ENCODE measurements around the gene AKAP8. TPM values are rescaled to one million over a fixed set of nuclear protein-coding genes. Genes with fewer than 3 reads are reported as not detected.

Gene AKAP8
- polyA plus RNA-seq, 1 donor from 2014 or later, result 22.7 TPM

GRCh38 chr19:15425321-15425950 lies 45.8 kb upstream of the AKAP8 start:
- TF ChIP-seq EZH2 (IDR thresholded peaks at IDR 0.05; ENCODE audit: borderline replicate concordance, insufficient read depth, low read length, poor library complexity, severe bottlenecking), result no peak
- no peak for TF ChIP-seq RAD21 (conservative IDR thresholded peaks at IDR 0.05)
- TF ChIP-seq EP300 (conservative IDR thresholded peaks at IDR 0.05; ENCODE audit: poor library complexity, severe bottlenecking), result no peak
- TF ChIP-seq REST (IDR thresholded peaks at IDR 0.05; ENCODE audit: borderline replicate concordance), result no peak
- no peak for TF ChIP-seq POLR2AphosphoS5 (IDR thresholded peaks at IDR 0.05)
- no peak for TF ChIP-seq MXI1 (conservative IDR thresholded peaks at IDR 0.05; ENCODE audit: poor library complexity, severe bottlenecking)
- TF ChIP-seq CTCF (IDR thresholded peaks at IDR 0.05; ENCODE audit: poor library complexity, severe bottlenecking), result no peak
- no peak for TF ChIP-seq TAF1 (IDR thresholded peaks at IDR 0.05; ENCODE audit: low read depth)
- no peak for TF ChIP-seq SMC3 (conservative IDR thresholded peaks at IDR 0.05; ENCODE audit: poor library complexity)
- Histone ChIP-seq H4K20me1 (ENCODE audit: insufficient read depth) (no peaks in the 10 kb centered on the region), H3K36me3 (ENCODE audit: insufficient read depth, low read length) (peaks cover 20% of the 10 kb centered on the region)

GRCh38 chr19:15424692-15425272 lies 45.2 kb upstream of the AKAP8 start:
- H4K20me1 ChIP-seq (ENCODE audit: insufficient read depth), result no peaks in the 10 kb centered on the region
- H3K9me3 ChIP-seq (ENCODE audit: low read length), result no peaks in the 10 kb centered on the region
- peaks cover 20% of the 10 kb centered on the region for H3K36me3 ChIP-seq (ENCODE audit: insufficient read depth, low read length)
- H3F3A ChIP-seq (ENCODE audit: insufficient read depth, low read length, poor library complexity, severe bottlenecking), result no peaks in the 10 kb centered on the region
- H3K27me3 ChIP-seq (ENCODE audit: insufficient read depth, low read depth, low read length), result no peaks in the 10 kb centered on the region
- H3K4me3 ChIP-seq (ENCODE audit: low read length), result no peak overlapping the region
- TF ChIP-seq RAD21 (conservative IDR thresholded peaks at IDR 0.05) (no peak), MXI1 (conservative IDR thresholded peaks at IDR 0.05; ENCODE audit: poor library complexity, severe bottlenecking) (no peak), SMC3 (conservative IDR thresholded peaks at IDR 0.05; ENCODE audit: poor library complexity) (no peak), EZH2 (IDR thresholded peaks at IDR 0.05; ENCODE audit: borderline replicate concordance, insufficient read depth, low read length, poor library complexity, severe bottlenecking) (no peak), REST (IDR thresholded peaks at IDR 0.05; ENCODE audit: borderline replicate concordance) (no peak)
- H3K79me2 ChIP-seq (replicated peaks; ENCODE audit: insufficient read depth, low read length), result peaks cover 1% of the 10 kb centered on the region
- H3K4me2 ChIP-seq (ENCODE audit: low read length), result no peak overlapping the region
- H3K9me2 ChIP-seq (ENCODE audit: insufficient read depth, low read length), result no peaks in the 10 kb centered on the region
- H3K27ac ChIP-seq (ENCODE audit: low read length), result no peak overlapping the region
- no peak overlapping the region for H2AFZ ChIP-seq (ENCODE audit: low read depth, low read length)
- no peak overlapping the region for H3K9ac ChIP-seq (ENCODE audit: low read length)

More at GRCh38 chr19:15425321-15425950, 45.8 kb upstream of the AKAP8 start:
- no peaks in the 10 kb centered on the region for H3F3A ChIP-seq (ENCODE audit: insufficient read depth, low read length, poor library complexity, severe bottlenecking)
- no peak overlapping the region for H3K27ac ChIP-seq (ENCODE audit: low read length)
- H3K4me3 ChIP-seq (ENCODE audit: low read length), result no peak overlapping the region
- no peaks in the 10 kb centered on the region for H3K9me3 ChIP-seq (ENCODE audit: low read length)
- no peak overlapping the region for H3K4me2 ChIP-seq (ENCODE audit: low read length)
- no peaks in the 10 kb centered on the region for H3K27me3 ChIP-seq (ENCODE audit: insufficient read depth, low read depth, low read length)
- no peak overlapping the region for H2AFZ ChIP-seq (ENCODE audit: low read depth, low read length)
- no peaks in the 10 kb centered on the region for H3K9me2 ChIP-seq (ENCODE audit: insufficient read depth, low read length)
- no peak overlapping the region for H3K9ac ChIP-seq (ENCODE audit: low read length)
- H3K79me2 ChIP-seq (replicated peaks; ENCODE audit: insufficient read depth, low read length), result peaks cover 8% of the 10 kb centered on the region

All from neural cell (in vitro differentiated cells).